ENCODE results near the gene DOK1.

The DOK1 gene

GRCh38 chr2:74553892-74554819 lies at the start of gene DOK1, which contains the start of gene LOXL3:
Gene DOK1, plus strand, starts transcription at chr2:74554720. Its CDS starts 35 bp downstream, at chr2:74554755.
Gene LOXL3, minus strand, starts transcription at chr2:74553942. Its CDS starts 1,308 bp downstream, at chr2:74552634.
- DNase-seq: peak; percentile 93

- no peak for DNase-seq
These were observed 48.9 kb upstream of the DOK1 start for GRCh38 chr2:74505448-74506246.

- peak; percentile 99 for DNase-seq
These were observed 47.2 kb upstream of the DOK1 start, which contains the start of gene PCGF1 for GRCh38 chr2:74507145-74507925. Gene PCGF1, minus strand, starts transcription at chr2:74507695. Its CDS starts 27 bp downstream, at chr2:74507668.

- DNase-seq: peak; percentile 94
These were observed 46.5 kb upstream of the DOK1 start for GRCh38 chr2:74507926-74508520.

- DNase-seq: no peak
These were observed 44.2 kb upstream of the DOK1 start for GRCh38 chr2:74510272-74510671.

- DNase-seq: peak; percentile 47
These were observed 43.2 kb upstream of the DOK1 start for GRCh38 chr2:74511104-74511989.

- no peak for DNase-seq
These were observed 41.5 kb upstream of the DOK1 start for GRCh38 chr2:74512744-74513604.

- DNase-seq: no peak
These were observed 40.7 kb upstream of the DOK1 start for GRCh38 chr2:74513605-74514367.

- no peak for DNase-seq
These were observed 39.9 kb upstream of the DOK1 start, which contains the start of gene TLX2 for GRCh38 chr2:74514368-74515270. Gene TLX2, plus strand, starts transcription at chr2:74514450. Its CDS starts 357 bp downstream, at chr2:74514807.

- no peak for DNase-seq
These were observed 39.1 kb upstream of the DOK1 start for GRCh38 chr2:74515271-74515980.

GRCh38 chr2:74515981-74516633 lies 38.4 kb upstream of the DOK1 start:
- peak; percentile 67 for DNase-seq

- DNase-seq: no peak
These were observed 37.9 kb upstream of the DOK1 start for GRCh38 chr2:74516650-74517049.

- no peak for DNase-seq
These were observed 32.0 kb upstream of the DOK1 start for GRCh38 chr2:74522516-74522915.

- DNase-seq: no peak
These were observed 30.5 kb upstream of the DOK1 start for GRCh38 chr2:74524005-74524404.

- DNase-seq: no peak
These were observed 29.4 kb upstream of the DOK1 start for GRCh38 chr2:74524955-74525716.
